ENCODE data around the gene ITPRID2. TPM values are rescaled to one million over a fixed set of nuclear protein-coding genes. Genes with fewer than 3 reads are reported as not detected.

Gene ITPRID2
- total and polyA plus RNA-seq, 10 of the 15 experiments (the other 5 are each of a cell fraction or from before 2014, with no cell fraction given): 4.7 to 23.7 (median 13.1) TPM

DNA sequence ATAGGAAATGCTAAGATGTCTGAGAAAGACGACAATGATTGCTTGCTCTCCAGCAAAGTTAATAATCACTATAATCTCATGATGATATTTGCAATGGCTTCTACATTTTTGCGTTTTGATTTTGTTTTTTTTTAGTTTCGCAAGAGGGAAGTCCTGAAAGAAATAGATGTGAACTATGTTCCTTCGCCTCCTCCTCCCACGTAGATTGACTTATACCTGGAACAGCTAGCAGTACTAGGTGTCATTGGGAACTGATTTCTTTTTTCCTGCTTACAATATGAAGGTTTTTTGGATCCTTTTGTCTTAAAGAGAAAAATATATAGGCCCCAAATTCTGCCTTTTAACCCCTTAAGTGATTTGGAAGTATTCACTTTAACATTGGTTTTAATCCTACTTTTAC, 26.7 kb downstream of the ITPRID2 start:
- H3K4me1 ChIP-seq (ENCODE audit: control insufficient read depth, insufficient read depth, low read length): no peaks in the 10 kb centered on the region
- H2AFZ ChIP-seq (ENCODE audit: control insufficient read depth, low read depth, low read length): no peak overlapping the region
- no peak overlapping the region for H3K4me3 ChIP-seq
- H3K9ac ChIP-seq (ENCODE audit: control insufficient read depth, insufficient read depth, low read length): no peak overlapping the region
- FAIRE-seq (no peak), DNase-seq (ENCODE audit: low read depth, low spot score) (no peak), ATAC-seq (no peak)
- H4K20me1 ChIP-seq (ENCODE audit: control insufficient read depth, insufficient read depth): no peaks in the 10 kb centered on the region
- no peaks in the 10 kb centered on the region for H3K9me3 ChIP-seq (replicated peaks; ENCODE audit: control insufficient read depth, insufficient read depth, low read length)
- in situ Hi-C loops (cut with MboI) (no loop called here), intact Hi-C loops (cut with micrococcal nuclease; ENCODE audit: unreplicated experiment) (no loop called here)
- H3K36me3 ChIP-seq (ENCODE audit: control insufficient read depth in 2 of 2, insufficient read depth in 2 of 2, low read length in 1 of 2): peaks cover 10 to 24% of the 10 kb centered on the region in 2 experiments
- CTCF ChIA-PET: interaction anchor here (0.9 kb wide), 1 partner anchor 10 kb away, joined by 4 read pairs; no protein-coding TSS in a partner anchor
- no peak overlapping the region for H3K27ac ChIP-seq (ENCODE audit: control insufficient read depth, insufficient read depth)
- no peak overlapping the region for H3K4me2 ChIP-seq (ENCODE audit: control insufficient read depth, insufficient read depth)
- SMC1A ChIA-PET (ENCODE audit: uncharacterized antibody, unreplicated experiment): no interaction called here
- no peak for TF ChIP-seq EP300 (IDR thresholded peaks at IDR 0.05; ENCODE audit: borderline replicate concordance in 1 of 2, control insufficient read depth in 1 of 2, low read depth in 2 of 2, low read length in 2 of 2)
- no peak for TF ChIP-seq SP1 (IDR thresholded peaks at IDR 0.05; ENCODE audit: low read depth, low read length)
- no peak for TF ChIP-seq RFX5 (IDR thresholded peaks at IDR 0.05; ENCODE audit: low read depth, low read length)
- TF ChIP-seq MXI1 (IDR thresholded peaks at IDR 0.05; ENCODE audit: low read depth, low read length): no peak
- no peak for TF ChIP-seq SIX5 (IDR thresholded peaks at IDR 0.05; ENCODE audit: low read depth, low read length, severe bottlenecking)
- TF ChIP-seq IKZF1 (conservative IDR thresholded peaks at IDR 0.05): no peak
- no peak for TF ChIP-seq NBN (IDR thresholded peaks at IDR 0.05)
- TF ChIP-seq CHD2 (IDR thresholded peaks at IDR 0.05; ENCODE audit: borderline replicate concordance, low read depth, low read length): no peak
- no peaks in the 10 kb centered on the region for H3K27me3 ChIP-seq (replicated peaks in 1 of 2; ENCODE audit: control insufficient read depth in 2 of 2, insufficient read depth in 2 of 2, low read length in 1 of 2)
- 88% methylated on average over 5 of the region's 5 CpGs for WGBS (ENCODE audit: insufficient coverage, insufficient replicate concordance, low lambda C conversion rate, missing lambda C conversion rate)
- no peaks in the 10 kb centered on the region for H3K79me2 ChIP-seq (ENCODE audit: control insufficient read depth, insufficient read depth, low read length)
- POLR2A ChIA-PET: no interaction called here
- BruUV-seq (replicated peaks): no TSS peak
- RAD21 ChIA-PET (ENCODE audit: unreplicated experiment): no interaction called here

DNA sequence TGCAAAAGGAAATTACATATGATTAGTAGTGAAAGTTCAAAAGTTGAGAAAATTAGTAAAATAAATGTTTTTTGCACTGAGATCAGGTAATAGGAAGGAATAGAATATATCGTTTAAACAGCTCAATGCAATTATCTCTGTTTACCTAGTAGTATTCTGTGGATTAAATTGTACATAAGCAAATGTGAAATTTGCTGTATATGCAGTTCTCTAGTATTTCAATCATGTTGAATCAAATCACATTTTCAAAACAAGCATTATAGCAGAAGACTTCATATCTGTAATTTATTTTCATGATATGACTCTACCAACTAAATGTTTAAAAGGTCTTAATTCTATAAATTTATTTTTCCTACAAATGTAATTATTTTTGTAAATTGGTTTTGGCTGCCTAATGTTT, 31.6 kb downstream of the ITPRID2 start:
- DNase-seq (ENCODE audit: low read depth, low spot score) (no peak), ATAC-seq (no peak), FAIRE-seq (no peak)
- no TSS peak for BruUV-seq (replicated peaks)
- Histone ChIP-seq H3K9ac (ENCODE audit: control insufficient read depth, insufficient read depth, low read length) (no peak overlapping the region), H3K4me2 (ENCODE audit: control insufficient read depth, insufficient read depth) (no peak overlapping the region), H3K9me3 (replicated peaks; ENCODE audit: control insufficient read depth, insufficient read depth, low read length) (no peaks in the 10 kb centered on the region), H3K27me3 (replicated peaks in 1 of 2; ENCODE audit: control insufficient read depth in 2 of 2, insufficient read depth in 2 of 2, low read length in 1 of 2) (no peaks in the 10 kb centered on the region), H3K4me3 (no peak overlapping the region), H4K20me1 (ENCODE audit: control insufficient read depth, insufficient read depth) (no peaks in the 10 kb centered on the region), H2AFZ (ENCODE audit: control insufficient read depth, low read depth, low read length) (no peak overlapping the region), H3K79me2 (ENCODE audit: control insufficient read depth, insufficient read depth, low read length) (no peaks in the 10 kb centered on the region), H3K36me3 (ENCODE audit: control insufficient read depth in 2 of 2, insufficient read depth in 2 of 2, low read length in 1 of 2) (peaks cover 2 to 13% of the 10 kb centered on the region in 2 experiments), H3K27ac (ENCODE audit: control insufficient read depth, insufficient read depth) (no peak overlapping the region), H3K4me1 (ENCODE audit: control insufficient read depth, insufficient read depth, low read length) (no peaks in the 10 kb centered on the region)
- ChIA-PET SMC1A (ENCODE audit: uncharacterized antibody, unreplicated experiment) (no interaction called here), CTCF (interaction anchor here (1.2 to 2.3 kb wide), 2 partner anchors 13 to 19 kb away, joined by 5 to 7 read pairs; no protein-coding TSS in a partner anchor), POLR2A (no interaction called here), RAD21 (ENCODE audit: unreplicated experiment) (no interaction called here)
- WGBS (ENCODE audit: insufficient coverage, insufficient replicate concordance, low lambda C conversion rate, missing lambda C conversion rate): 100% methylated on average over 1 of the region's 1 CpG
- in situ Hi-C loops (cut with MboI) (no loop called here), intact Hi-C loops (cut with micrococcal nuclease; ENCODE audit: unreplicated experiment) (no loop called here)
- TF ChIP-seq, protein P1, sequence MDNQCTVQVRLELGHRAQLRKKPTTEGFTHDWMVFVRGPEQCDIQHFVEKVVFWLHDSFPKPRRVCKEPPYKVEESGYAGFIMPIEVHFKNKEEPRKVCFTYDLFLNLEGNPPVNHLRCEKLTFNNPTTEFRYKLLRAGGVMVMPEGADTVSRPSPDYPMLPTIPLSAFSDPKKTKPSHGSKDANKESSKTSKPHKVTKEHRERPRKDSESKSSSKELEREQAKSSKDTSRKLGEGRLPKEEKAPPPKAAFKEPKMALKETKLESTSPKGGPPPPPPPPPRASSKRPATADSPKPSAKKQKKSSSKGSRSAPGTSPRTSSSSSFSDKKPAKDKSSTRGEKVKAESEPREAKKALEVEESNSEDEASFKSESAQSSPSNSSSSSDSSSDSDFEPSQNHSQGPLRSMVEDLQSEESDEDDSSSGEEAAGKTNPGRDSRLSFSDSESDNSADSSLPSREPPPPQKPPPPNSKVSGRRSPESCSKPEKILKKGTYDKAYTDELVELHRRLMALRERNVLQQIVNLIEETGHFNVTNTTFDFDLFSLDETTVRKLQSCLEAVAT (IDR thresholded peaks at IDR 0.05): no peak
- TF ChIP-seq IKZF2 (IDR thresholded peaks at IDR 0.05) (no peak), FOXK2 (IDR thresholded peaks at IDR 0.05) (no peak), FOS (IDR thresholded peaks at IDR 0.05; ENCODE audit: borderline replicate concordance, extremely low read depth, insufficient read length) (no peak), RELA (IDR thresholded peaks at IDR 0.05; ENCODE audit: borderline replicate concordance, partially characterized antibody) (no peak)
- TF ChIP-seq, protein P2, sequence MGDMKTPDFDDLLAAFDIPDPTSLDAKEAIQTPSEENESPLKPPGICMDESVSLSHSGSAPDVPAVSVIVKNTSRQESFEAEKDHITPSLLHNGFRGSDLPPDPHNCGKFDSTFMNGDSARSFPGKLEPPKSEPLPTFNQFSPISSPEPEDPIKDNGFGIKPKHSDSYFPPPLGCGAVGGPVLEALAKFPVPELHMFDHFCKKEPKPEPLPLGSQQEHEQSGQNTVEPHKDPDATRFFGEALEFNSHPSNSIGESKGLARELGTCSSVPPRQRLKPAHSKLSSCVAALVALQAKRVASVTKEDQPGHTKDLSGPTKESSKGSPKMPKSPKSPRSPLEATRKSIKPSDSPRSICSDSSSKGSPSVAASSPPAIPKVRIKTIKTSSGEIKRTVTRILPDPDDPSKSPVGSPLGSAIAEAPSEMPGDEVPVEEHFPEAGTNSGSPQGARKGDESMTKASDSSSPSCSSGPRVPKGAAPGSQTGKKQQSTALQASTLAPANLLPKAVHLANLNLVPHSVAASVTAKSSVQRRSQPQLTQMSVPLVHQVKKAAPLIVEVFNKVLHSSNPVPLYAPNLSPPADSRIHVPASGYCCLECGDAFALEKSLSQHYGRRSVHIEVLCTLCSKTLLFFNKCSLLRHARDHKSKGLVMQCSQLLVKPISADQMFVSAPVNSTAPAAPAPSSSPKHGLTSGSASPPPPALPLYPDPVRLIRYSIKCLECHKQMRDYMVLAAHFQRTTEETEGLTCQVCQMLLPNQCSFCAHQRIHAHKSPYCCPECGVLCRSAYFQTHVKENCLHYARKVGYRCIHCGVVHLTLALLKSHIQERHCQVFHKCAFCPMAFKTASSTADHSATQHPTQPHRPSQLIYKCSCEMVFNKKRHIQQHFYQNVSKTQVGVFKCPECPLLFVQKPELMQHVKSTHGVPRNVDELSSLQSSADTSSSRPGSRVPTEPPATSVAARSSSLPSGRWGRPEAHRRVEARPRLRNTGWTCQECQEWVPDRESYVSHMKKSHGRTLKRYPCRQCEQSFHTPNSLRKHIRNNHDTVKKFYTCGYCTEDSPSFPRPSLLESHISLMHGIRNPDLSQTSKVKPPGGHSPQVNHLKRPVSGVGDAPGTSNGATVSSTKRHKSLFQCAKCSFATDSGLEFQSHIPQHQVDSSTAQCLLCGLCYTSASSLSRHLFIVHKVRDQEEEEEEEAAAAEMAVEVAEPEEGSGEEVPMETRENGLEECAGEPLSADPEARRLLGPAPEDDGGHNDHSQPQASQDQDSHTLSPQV (IDR thresholded peaks at IDR 0.05): no peak
